K562 (cell line): ENCODE data around the gene RAI14. TPM values are rescaled to one million over a fixed set of nuclear protein-coding genes. Genes with fewer than 3 reads are reported as not detected.

Source experiments
- ADNP ChIP-seq: fragments of 200-800 bp; sonication (Bioruptor generic); IDR thresholded peaks from 2 replicates; pipeline ENCODE4 v1.6.1; 2016; ENCODE audit warnings: missing genetic modification characterization, missing compliant biosample characterization
- ATF7 ChIP-seq: fragments of 450-650 bp; IDR thresholded peaks from 2 replicates; pipeline ENCODE4 v1.7.1; 2014; ENCODE audit warnings: mild to moderate bottlenecking, moderate library complexity
- CBFA2T3 ChIP-seq: fragments of 450-650 bp; IDR thresholded peaks from 2 replicates; pipeline ENCODE4 v1.6.1; 2017
- DPF2 ChIP-seq: fragments of 450-650 bp; IDR thresholded peaks from 2 replicates; pipeline ENCODE4 v1.6.1; 2016
- JUND ChIP-seq, 2 experiments: IDR thresholded peaks; 2 replicates in 1 of 2; 3 replicates in 1 of 2; pipeline ENCODE4 v1.6.1; 2011; ENCODE audit warnings: borderline replicate concordance in 2 of 2, low read depth in 2 of 2, low read length in 2 of 2, improper control_type of control experiment in 1 of 2, missing biosample characterization in 1 of 2, missing genetic modification characterization in 1 of 2, missing genetic modification reagents in 1 of 2
- PBX2 ChIP-seq, 2 experiments: IDR thresholded peaks in 1 of 2; conservative IDR thresholded peaks in 1 of 2; 2 replicates each; pipeline ENCODE4 v1.6.1; 2016; ENCODE audit warnings: low read depth in 2 of 2, mild to moderate bottlenecking in 1 of 2, missing compliant biosample characterization in 1 of 2, missing genetic modification characterization in 1 of 2, moderate library complexity in 1 of 2
- TRIM24 ChIP-seq, 2 experiments: fragments of 450-650 bp; IDR thresholded peaks; 2 replicates each; pipeline ENCODE4 v1.6.1; 2016
- polyA plus RNA-seq, 8 experiments: library from polyadenylated mRNA; depleted of rRNA in 4 of 8; stranded (reverse) in 5 of 8; unstranded in 3 of 8; fragments of >200 nt; fragmentation: Nextera tagmentation in 2 of 8; fragmentation: Illumina TruSeq in 1 of 8; extraction: Ambion mirVana in 2 of 8; extraction: Trizol in 1 of 8; gene quantifications; 2 replicates each; pipeline versions ENCODE4 v1.2.1 to v1.2.3, GENCODE V29; 2011 to 2014; ENCODE audit warnings: inconsistent platforms in 1 of 8, missing spikeins in 1 of 8
- total RNA-seq, 7 experiments: library from RNA; depleted of rRNA in 6 of 7; stranded (reverse); fragments of >200 nt in 6 of 7; fragmentation: Illumina TruSeq in 2 of 7; extraction: Trizol in 2 of 7; gene quantifications; 2 replicates each; pipeline versions ENCODE4 v1.2.1 to v1.2.3, GENCODE V29; 2011 to 2021; ENCODE audit warnings: low replicate concordance in 1 of 7
- TF ChIP-seq, protein P1 (sequence below): fragments of 450-650 bp; IDR thresholded peaks from 2 replicates; pipeline ENCODE4 v1.6.1; 2017; ENCODE audit warnings: antibody characterized with exemption, mild to moderate bottlenecking
- TF ChIP-seq, protein P2 (sequence below), 2 experiments: fragments of 450-650 bp in 1 of 2; sonication (generic) in 1 of 2; formaldehyde crosslinking in 1 of 2; IDR thresholded peaks; 2 replicates each; pipeline versions ENCODE4 v1.7.1 to v1.9.0; 2016 to 2022; ENCODE audit warnings: inconsistent platforms in 1 of 2, mild to moderate bottlenecking in 1 of 2, missing genetic modification reagents in 1 of 2

The RAI14 gene
- total and polyA plus RNA-seq, 9 of the 15 experiments (the other 6 are each of a cell fraction or from before 2014, with no cell fraction given): 11.3 to 82.5 (median 34.8) TPM

GRCh38 chr5:34697308-34698108, 41.4 kb downstream of the RAI14 start (continued):
- TF ChIP-seq PBX2 (CRISPR knock-in tag; IDR thresholded peaks at IDR 0.05; ENCODE audit: low read depth): no peak
- peak; percentile 54; the same call in 1 of the 2 replicates for TF ChIP-seq PBX2 (tag; conservative IDR thresholded peaks at IDR 0.05; ENCODE audit: low read depth)
- peak; percentile 35; the same call in 1 of the 2 replicates for TF ChIP-seq CBFA2T3
- TF ChIP-seq ADNP (tag): 0 out of 2 replicates have a peak, but pooled peaks have one; percentile 19
- peak; percentile 62; the same call in 1 of the 2 replicates for TF ChIP-seq DPF2
- TF ChIP-seq, protein P1, sequence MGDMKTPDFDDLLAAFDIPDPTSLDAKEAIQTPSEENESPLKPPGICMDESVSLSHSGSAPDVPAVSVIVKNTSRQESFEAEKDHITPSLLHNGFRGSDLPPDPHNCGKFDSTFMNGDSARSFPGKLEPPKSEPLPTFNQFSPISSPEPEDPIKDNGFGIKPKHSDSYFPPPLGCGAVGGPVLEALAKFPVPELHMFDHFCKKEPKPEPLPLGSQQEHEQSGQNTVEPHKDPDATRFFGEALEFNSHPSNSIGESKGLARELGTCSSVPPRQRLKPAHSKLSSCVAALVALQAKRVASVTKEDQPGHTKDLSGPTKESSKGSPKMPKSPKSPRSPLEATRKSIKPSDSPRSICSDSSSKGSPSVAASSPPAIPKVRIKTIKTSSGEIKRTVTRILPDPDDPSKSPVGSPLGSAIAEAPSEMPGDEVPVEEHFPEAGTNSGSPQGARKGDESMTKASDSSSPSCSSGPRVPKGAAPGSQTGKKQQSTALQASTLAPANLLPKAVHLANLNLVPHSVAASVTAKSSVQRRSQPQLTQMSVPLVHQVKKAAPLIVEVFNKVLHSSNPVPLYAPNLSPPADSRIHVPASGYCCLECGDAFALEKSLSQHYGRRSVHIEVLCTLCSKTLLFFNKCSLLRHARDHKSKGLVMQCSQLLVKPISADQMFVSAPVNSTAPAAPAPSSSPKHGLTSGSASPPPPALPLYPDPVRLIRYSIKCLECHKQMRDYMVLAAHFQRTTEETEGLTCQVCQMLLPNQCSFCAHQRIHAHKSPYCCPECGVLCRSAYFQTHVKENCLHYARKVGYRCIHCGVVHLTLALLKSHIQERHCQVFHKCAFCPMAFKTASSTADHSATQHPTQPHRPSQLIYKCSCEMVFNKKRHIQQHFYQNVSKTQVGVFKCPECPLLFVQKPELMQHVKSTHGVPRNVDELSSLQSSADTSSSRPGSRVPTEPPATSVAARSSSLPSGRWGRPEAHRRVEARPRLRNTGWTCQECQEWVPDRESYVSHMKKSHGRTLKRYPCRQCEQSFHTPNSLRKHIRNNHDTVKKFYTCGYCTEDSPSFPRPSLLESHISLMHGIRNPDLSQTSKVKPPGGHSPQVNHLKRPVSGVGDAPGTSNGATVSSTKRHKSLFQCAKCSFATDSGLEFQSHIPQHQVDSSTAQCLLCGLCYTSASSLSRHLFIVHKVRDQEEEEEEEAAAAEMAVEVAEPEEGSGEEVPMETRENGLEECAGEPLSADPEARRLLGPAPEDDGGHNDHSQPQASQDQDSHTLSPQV: peak; percentile 41; the same call in 1 of the 2 replicates
- TF ChIP-seq, protein P2, sequence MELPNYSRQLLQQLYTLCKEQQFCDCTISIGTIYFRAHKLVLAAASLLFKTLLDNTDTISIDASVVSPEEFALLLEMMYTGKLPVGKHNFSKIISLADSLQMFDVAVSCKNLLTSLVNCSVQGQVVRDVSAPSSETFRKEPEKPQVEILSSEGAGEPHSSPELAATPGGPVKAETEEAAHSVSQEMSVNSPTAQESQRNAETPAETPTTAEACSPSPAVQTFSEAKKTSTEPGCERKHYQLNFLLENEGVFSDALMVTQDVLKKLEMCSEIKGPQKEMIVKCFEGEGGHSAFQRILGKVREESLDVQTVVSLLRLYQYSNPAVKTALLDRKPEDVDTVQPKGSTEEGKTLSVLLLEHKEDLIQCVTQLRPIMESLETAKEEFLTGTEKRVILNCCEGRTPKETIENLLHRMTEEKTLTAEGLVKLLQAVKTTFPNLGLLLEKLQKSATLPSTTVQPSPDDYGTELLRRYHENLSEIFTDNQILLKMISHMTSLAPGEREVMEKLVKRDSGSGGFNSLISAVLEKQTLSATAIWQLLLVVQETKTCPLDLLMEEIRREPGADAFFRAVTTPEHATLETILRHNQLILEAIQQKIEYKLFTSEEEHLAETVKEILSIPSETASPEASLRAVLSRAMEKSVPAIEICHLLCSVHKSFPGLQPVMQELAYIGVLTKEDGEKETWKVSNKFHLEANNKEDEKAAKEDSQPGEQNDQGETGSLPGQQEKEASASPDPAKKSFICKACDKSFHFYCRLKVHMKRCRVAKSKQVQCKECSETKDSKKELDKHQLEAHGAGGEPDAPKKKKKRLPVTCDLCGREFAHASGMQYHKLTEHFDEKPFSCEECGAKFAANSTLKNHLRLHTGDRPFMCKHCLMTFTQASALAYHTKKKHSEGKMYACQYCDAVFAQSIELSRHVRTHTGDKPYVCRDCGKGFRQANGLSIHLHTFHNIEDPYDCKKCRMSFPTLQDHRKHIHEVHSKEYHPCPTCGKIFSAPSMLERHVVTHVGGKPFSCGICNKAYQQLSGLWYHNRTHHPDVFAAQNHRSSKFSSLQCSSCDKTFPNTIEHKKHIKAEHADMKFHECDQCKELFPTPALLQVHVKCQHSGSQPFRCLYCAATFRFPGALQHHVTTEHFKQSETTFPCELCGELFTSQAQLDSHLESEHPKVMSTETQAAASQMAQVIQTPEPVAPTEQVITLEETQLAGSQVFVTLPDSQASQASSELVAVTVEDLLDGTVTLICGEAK (IDR thresholded peaks at IDR 0.05): peak; percentile 75
- TF ChIP-seq, protein P2 (CRISPR knock-in tag; IDR thresholded peaks at IDR 0.05): no peak
- no peak for TF ChIP-seq JUND (IDR thresholded peaks at IDR 0.05; ENCODE audit: borderline replicate concordance, low read depth, low read length)
- TF ChIP-seq JUND (tag; IDR thresholded peaks at IDR 0.05; ENCODE audit: borderline replicate concordance, low read depth, low read length): peak; percentile 40; the same call in 1 of the 3 replicates
- TF ChIP-seq TRIM24 (IDR thresholded peaks at IDR 0.05): no peak
- TF ChIP-seq ATF7: 0 out of 2 replicates have a peak, but pooled peaks have one; percentile 19
